ENCODE results near the gene HIGD1A. TPM values are rescaled to one million over a fixed set of nuclear protein-coding genes. Genes with fewer than 3 reads are reported as not detected.

The HIGD1A gene
- total RNA-seq, 1 donor from 2014 or later: 71.4 TPM

- DNase-seq (ENCODE audit: low spot score) (peak; percentile 61), ATAC-seq (no peak)
- intact Hi-C loops (cut with DNase I): no loop called here
Observed at GRCh38 chr3:42805141-42805821, 991 bp upstream of the HIGD1A start.

GRCh38 chr3:42804831-42805132, 492 bp upstream of the HIGD1A start:
- DNase-seq (ENCODE audit: low spot score) (no peak), ATAC-seq (no peak)
- intact Hi-C loops (cut with DNase I): no loop called here

DNA sequence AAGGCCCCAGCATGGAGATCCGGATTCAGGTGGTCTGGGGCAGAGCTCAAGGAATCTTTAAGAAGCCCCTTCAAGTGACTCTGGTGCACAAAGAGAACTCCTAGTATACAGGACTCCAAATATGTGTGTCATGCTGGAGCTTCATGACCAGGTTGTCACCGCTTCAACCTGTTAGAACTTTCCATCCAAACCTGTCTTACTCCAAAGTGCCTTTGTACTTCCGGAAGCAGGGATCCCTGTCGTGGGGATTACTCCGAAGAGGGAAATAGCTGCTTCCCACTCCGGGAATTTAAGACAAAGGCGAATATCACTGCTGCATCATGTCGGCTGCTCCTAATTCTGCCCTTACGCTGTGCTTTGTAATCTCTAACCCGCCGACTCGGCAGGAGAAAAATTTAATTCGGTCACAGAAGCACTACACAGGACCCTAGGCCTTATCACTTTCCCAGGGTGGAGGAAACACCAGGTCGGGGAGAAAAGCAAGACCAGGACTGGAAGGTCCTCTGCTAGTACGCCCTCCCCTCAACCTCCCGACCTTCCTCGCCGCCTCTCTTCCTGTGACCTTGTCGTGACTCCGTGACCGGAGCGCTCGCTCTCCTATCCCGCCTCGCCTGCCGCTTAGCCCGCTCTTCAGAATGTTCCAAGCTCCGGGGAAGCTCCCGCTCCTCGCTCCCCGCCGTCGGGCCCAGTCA, 730 bp downstream of the HIGD1A start:
- intact Hi-C loops (cut with DNase I): no loop called here
- ATAC-seq (peak; percentile 57), DNase-seq (ENCODE audit: low spot score) (peak; percentile 65)

- intact Hi-C loops (cut with DNase I): no loop called here
- ATAC-seq (no peak), DNase-seq (ENCODE audit: low spot score) (no peak)
Observed at GRCh38 chr3:42802876-42803413, 1.3 kb downstream of the HIGD1A start.

GRCh38 chr3:42801784-42802183, 2.5 kb downstream of the HIGD1A start:
- DNase-seq (ENCODE audit: low spot score) (no peak), ATAC-seq (no peak)
- intact Hi-C loops (cut with DNase I): no loop called here

DNA sequence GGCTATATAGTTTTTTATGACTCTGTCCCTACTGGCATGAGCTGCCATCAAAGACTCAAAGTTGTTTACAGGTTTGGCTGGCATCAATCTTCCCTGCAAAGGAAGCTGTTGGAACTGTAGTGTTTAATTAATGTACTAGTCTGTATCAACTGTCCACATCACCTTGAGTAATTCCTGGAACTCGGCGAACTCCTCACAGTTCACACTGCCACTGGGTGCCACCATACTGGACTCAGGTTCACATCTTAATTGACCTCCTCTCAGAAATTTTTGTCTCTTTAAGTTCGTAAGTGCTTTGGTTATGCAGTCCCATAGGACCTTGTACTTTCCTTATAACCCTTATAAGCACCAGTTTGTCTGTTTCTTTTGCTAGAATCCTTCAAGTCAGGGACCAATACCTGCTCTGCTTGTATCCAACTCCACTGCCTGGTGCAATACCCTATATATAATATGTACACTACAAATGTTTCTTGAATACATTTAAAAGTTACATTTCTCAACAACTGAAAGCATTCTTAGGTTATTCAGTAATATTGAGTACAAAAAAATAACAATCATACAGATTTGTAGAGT, 3.2 kb downstream of the HIGD1A start:
- no peak for ATAC-seq
- intact Hi-C loops (cut with DNase I): no loop called here

GRCh38 chr3:42800251-42800650, 4.0 kb downstream of the HIGD1A start:
- DNase-seq (ENCODE audit: low spot score) (no peak), ATAC-seq (no peak)
- intact Hi-C loops (cut with DNase I): no loop called here

More for the DNA sequence above, 3.2 kb downstream of the HIGD1A start:
- no peak for DNase-seq (ENCODE audit: low spot score)

GRCh38 chr3:42799376-42799775, 4.9 kb downstream of the HIGD1A start:
- no peak for DNase-seq (ENCODE audit: low spot score)
- ATAC-seq: no peak
- intact Hi-C loops (cut with DNase I): no loop called here

- intact Hi-C loops (cut with DNase I): no loop called here
- DNase-seq (ENCODE audit: low spot score): no peak
Observed at GRCh38 chr3:42796332-42796885, 7.9 kb downstream of the HIGD1A start.

DNA sequence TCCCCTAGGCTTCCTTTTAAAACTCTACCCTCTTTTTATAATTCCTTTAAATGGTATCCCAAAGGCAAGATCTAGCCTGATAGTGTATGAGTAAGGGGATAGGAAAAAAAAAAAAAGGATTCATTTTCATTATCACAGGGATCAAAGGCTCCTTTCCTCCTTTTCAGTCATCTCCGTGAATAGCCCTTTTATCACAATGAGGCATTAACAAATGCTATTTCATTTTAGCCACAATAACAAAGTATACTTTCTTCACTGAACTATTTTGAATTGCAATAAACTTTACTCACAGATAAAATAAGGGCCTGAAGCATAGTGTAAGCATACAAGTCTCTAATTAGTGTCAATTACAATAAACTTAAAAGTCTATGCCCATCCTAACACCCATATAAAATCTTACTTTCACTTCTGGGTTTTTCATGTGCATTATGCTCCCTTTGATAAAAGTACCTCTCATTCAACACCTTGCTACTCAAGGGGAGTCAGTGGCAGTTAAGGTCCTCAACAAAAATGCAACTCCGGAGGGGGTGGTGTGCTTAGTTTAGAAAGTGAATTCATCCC, 8.6 kb downstream of the HIGD1A start:
- no peak for DNase-seq (ENCODE audit: low spot score)
- ATAC-seq: no peak
- intact Hi-C loops (cut with DNase I): no loop called here

More at GRCh38 chr3:42796332-42796885, 7.9 kb downstream of the HIGD1A start:
- no peak for ATAC-seq

DNA sequence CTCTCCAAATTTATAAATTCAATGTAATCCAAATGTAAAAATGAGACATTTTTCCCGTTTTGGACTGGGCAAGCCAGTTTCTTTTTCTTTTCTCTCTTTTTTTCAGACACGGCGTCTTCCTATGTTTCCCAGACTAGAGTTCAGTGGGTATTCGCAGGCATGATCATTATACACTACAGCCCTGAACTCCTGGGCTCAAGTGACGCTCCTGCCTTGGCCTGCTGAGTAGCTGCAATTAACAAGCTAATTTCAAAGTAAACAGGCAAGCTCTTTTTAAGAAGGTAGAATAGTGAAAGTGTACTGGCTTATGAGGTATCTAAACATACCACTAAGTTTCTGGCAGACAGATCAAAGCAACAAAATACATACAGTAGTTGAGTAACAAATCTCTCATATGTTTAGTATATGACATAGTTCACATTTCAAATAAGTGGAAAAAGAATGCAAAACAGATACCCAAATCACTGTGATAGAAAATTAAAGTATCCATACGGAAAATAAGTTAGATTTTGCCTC, 13.5 kb downstream of the HIGD1A start:
- intact Hi-C loops (cut with DNase I): no loop called here
- ATAC-seq: no peak

DNA sequence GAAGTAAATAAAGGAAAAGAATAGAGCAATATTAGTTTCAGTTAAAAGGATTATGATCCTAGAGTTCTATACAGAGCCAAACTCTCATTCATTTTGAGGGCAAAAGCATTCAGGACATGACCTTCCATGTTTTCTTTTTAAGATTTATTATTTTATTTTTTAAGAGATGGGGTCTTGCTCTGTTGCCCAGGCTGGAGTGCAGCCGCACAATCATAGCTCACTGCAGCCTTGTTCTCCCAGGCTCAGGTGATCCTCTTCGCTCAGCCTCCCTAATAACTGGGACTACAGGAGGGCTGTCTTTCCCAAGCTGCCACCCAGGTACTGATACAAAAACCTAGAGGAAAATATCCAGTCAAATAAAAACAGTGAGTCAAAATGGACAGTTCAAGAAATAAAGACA, 17.7 kb downstream of the HIGD1A start:
- intact Hi-C loops (cut with DNase I): no loop called here
- DNase-seq (ENCODE audit: low spot score): no peak
- no peak for ATAC-seq

More for the DNA sequence above, 13.5 kb downstream of the HIGD1A start:
- no peak for DNase-seq (ENCODE audit: low spot score)

DNA sequence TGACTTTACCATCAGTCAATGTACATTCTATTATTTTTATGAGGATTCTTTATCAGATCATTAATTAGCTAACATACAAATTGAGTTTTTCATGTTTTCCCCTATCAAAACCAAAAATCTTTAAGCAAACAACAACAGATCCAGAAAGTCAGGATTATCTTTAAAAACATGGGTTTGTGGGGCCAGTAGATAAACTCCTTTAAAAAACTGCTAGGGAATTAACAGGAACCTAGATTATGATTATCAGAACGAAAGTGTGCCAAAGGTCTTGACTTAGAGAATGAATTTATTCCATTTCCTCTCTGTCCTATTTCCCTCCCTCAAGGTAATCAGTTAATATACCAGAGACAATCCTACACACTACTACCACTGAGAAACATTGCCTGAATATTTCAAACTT, 18.1 kb downstream of the HIGD1A start:
- DNase-seq (ENCODE audit: low spot score): no peak
- intact Hi-C loops (cut with DNase I): no loop called here
- no peak for ATAC-seq

GRCh38 chr3:42780892-42781700, 23.2 kb downstream of the HIGD1A start:
- DNase-seq (ENCODE audit: low spot score): no peak
- intact Hi-C loops (cut with DNase I): loop anchor here (5.0 kb wide), 1 partner anchor 101 kb away; no protein-coding TSS in a partner anchor
- ATAC-seq: peak; percentile 68

- ATAC-seq (no peak), DNase-seq (ENCODE audit: low spot score) (no peak)
- intact Hi-C loops (cut with DNase I): loop anchor here (5.0 kb wide), 1 partner anchor 102 kb away; no protein-coding TSS in a partner anchor
Observed at GRCh38 chr3:42780398-42780797, 23.9 kb downstream of the HIGD1A start.

DNA sequence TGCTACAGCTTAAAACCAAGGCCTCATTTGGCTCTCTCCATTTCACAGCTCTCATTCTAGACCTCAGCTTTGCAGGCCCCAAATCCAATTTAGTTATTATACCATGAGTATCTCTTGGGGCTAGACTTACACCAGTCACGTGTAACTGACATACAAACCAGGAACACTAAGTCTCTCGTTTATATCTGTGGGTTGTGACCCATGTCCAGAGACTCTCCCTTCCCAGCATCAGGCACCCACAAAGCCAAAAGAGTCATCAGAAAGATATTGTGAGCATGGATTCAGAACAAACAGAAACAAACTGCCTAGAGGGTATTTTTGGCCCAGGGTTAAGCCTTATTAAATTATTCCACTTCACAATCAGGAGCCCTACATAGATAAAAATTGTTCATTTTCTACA, 25.6 kb downstream of the HIGD1A start:
- ATAC-seq (peak; percentile 83), DNase-seq (ENCODE audit: low spot score) (no peak)
- intact Hi-C loops (cut with DNase I): no loop called here

GRCh38 chr3:42773409-42773751, 30.9 kb downstream of the HIGD1A start:
- intact Hi-C loops (cut with DNase I): no loop called here
- ATAC-seq: no peak
- no peak for DNase-seq (ENCODE audit: low spot score)

DNA sequence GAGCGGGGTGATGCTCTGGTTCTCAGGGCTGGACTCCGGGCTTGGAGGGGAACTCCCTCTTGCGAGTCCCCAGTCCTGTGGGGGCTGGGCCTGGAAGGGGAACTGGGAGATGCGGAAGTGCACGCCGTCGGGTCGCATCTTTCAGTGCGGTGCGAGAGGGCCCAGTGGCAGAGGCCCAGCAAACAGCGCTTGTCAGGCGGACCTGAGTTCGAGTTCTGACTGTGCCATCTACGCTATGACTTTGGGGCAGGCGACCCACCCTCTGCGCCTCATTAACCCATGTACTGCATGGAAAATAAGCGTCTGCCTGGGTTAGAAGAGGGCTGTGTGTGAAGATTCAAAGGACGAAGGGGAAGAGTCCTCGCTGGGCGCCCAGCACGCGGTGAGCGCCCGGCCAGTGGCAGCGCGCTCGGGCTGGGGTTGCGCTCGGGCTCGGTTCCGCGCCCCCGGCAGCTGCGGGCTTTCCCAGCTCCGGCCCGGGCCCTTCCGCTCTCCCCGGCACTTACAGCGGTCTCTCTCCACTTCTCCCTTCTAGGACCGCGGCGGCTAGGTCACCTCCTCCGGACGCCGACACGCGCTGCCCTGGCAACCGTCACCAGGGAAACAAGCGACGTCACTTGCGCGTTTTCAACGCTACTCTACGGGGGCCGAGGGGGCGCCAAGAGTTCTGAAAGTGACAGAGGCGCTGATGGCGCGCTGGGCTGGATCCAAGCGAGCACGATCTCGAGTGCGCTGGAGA, 31.5 kb downstream of the HIGD1A start, which contains the start of gene CCDC13:
TSS of gene CCDC13 (minus strand) at position 584 of the 739 bp plus-strand sequence. CDS start 14,908 bp downstream, outside the sequence.
- ATAC-seq (peak; percentile 98), DNase-seq (ENCODE audit: low spot score) (peak; percentile 98)
- intact Hi-C loops (cut with DNase I): no loop called here
